Jurkat, Clone E6-1 (cell line): Measurements from ENCODE around the gene VRK1.

Experiments used
- DNase-seq: peaks from one replicate; pipeline ENCODE4 v3.0.0-alpha.2; 2011; ENCODE audit warnings: low read depth, low spot score
- H3K4me3 ChIP-seq: 2 replicates; pipeline ENCODE4 v1.5.1; 2011; ENCODE audit warnings: mild to moderate bottlenecking, low read length, control low read depth, moderate library complexity

The VRK1 gene

GRCh38 chr14:96783915-96784224 lies 13.3 kb upstream of the VRK1 start:
- DNase-seq = no peak
- no peak overlapping the region for H3K4me3 ChIP-seq

DNA sequence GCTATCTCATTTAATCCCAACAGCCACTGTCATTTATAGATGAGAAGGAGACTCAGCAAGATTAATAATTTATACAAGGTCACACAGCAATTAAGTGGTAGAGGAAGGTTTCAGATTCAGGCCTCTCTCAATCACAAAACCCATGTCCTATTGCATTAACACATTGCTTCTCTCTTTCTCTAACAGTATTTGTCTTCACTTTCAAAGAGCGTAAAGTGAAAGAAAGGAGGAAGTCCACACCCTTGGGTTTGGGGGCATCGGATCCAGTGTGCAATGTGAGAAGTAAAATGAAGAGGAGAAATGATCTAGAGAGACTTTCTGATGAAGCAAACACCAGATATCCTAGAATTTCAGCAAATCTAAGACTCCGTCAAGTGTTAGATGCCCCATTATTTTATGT lies 7.0 kb upstream of the VRK1 start:
- DNase-seq = no peak
- H3K4me3 ChIP-seq = no peak overlapping the region

GRCh38 chr14:96790706-96791105 lies 6.5 kb upstream of the VRK1 start:
- no peak for DNase-seq
- H3K4me3 ChIP-seq = no peak overlapping the region

DNA sequence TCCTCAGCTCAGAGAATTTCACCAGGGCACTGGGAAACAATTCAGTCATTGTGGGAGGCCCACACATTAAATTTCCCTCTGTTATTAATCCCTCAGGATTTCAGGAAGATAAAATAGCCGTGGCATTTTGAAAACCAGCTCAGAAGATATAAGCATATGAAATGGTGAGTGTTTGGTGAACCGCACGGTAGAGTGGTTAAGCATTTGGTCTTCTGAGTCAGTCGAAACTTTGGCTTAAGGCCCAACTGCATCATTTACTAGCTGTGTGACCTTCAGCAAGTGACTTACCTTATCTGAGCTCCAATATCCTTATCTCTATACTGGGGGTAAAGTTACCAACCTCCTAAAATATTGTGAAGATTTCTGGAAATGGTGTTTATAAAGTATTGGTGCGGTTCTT lies 5.2 kb upstream of the VRK1 start:
- DNase-seq = no peak
- no peak overlapping the region for H3K4me3 ChIP-seq

- no peak for DNase-seq
These were observed 4.6 kb upstream of the VRK1 start for GRCh38 chr14:96792591-96792990.

GRCh38 chr14:96793547-96793946 lies 3.6 kb upstream of the VRK1 start:
- DNase-seq = no peak
- no peak overlapping the region for H3K4me3 ChIP-seq

More at GRCh38 chr14:96792591-96792990, 4.6 kb upstream of the VRK1 start:
- H3K4me3 ChIP-seq = no peak overlapping the region

DNA sequence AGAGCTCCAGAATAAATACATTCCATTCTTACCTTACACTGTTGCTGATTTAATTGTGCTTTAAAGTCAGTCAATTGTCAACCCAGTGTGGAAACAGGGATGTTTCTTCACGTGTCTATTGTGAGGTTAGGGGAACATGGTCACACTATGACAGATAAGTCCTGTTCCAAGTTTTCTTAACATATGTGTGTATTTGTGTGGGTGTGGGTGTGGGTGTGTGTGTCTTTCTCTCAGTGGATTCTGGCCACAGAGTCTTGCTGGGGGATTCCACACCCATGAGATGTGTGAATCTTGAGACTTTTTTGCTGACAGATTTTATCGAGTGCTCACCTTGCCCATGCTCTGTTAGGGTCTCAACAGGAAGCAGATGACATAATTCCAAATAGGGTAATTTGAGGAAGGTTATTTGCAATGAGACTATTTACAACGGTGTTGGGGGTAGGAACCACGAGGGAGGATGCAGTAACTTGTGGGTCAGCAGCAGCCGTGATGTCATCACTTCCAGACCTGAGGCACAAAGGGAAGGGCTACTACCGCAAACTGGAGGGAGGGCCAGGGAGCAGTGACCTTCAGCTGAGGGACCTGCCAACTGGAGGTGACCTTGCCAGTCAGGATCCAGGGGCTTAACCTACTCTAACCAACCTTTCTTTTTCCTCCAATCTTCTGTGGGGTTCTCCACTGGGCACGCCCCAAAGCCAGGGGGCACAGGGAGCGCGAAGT lies 1.9 kb upstream of the VRK1 start:
- no peak for DNase-seq
- no peak overlapping the region for H3K4me3 ChIP-seq

DNA sequence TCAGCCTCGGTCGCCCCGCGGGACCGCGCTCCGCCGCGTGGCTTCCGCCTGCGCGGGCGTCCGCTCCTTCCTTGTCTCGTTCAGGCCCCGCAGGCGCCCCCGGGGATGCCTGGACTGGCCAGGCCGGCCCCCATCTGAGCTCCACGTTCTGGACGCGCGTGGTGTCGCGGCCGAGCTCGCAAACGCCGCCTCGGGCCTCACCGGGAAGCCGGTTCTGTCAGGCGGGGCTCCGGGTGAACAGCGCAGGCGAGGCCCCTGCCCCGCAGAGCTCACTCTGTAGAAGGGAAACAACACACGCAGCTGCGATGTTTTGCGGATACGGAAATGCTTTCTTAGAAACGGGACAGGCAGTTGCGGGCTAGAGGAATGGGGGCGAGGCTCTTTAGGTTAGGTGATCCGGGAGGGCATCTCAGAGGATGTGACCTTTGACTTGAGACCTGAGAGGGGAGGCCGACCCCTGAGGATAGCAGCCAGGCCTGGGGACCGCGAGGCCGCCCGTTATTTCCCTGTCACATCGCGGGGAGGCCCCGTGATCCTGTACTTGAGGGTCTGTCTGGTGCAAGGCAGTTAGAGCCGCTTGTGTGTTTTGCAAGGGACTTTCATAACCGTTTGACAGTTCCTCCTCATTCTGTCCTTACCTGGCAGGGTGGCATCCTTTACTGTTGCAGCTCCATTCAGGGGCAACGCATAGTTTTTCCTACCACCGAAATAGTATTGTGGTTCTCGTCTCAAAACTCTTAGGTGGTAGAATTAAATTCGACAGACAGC lies 584 bp downstream of the VRK1 start:
- DNase-seq = peak; percentile 39

DNA sequence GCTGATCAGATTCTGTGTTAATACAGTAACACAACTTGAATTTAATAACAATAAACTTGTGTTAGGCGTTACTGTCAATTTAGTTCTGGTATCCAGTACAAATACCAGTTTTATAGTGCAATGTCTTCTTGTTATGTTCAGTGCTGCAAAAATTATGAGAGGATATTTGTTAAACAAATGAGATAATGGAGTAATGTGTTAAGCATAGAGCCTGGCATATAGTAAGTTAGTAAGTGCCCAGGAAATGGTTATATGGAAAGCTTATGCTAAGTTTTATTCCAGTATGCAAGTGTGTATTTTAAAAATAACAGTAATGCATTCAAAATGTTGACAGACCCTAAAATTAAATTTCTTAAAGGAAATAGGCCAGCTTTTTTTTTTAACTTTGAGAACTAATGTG lies 1.8 kb downstream of the VRK1 start:
- no peak overlapping the region for H3K4me3 ChIP-seq
- no peak for DNase-seq

More for the DNA sequence above, 584 bp downstream of the VRK1 start:
- H3K4me3 ChIP-seq = peak overlapping the region; percentile 72

GRCh38 chr14:96799489-96800054 lies 2.4 kb downstream of the VRK1 start:
- DNase-seq = no peak
- H3K4me3 ChIP-seq = no peak overlapping the region

- no peak overlapping the region for H3K4me3 ChIP-seq
- no peak for DNase-seq
These were observed 4.7 kb downstream of the VRK1 start for GRCh38 chr14:96801931-96802330.

GRCh38 chr14:96802963-96803362 lies 5.8 kb downstream of the VRK1 start:
- DNase-seq = no peak
- no peak overlapping the region for H3K4me3 ChIP-seq

GRCh38 chr14:96803958-96804357 lies 6.8 kb downstream of the VRK1 start:
- no peak for DNase-seq

DNA sequence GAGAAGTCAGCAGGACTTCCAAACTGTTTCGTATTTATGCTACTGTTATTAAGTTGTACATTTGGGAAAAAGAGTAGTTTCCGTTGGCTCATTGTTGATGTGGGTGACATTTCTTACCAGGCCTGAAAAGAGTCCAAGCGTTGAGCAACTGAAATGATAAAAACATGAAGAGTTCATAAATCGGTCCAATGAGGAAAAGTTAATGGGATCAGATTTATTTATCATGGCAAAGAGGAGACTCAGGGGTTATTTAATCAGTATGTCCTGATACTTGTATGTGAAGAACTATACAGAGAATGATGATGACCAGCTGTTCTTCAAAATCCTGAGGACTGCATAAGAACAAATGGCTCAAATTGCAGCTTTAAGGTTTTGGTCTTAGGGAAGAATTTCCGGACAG lies 7.7 kb downstream of the VRK1 start:
- no peak overlapping the region for H3K4me3 ChIP-seq
- no peak for DNase-seq

More at GRCh38 chr14:96803958-96804357, 6.8 kb downstream of the VRK1 start:
- no peak overlapping the region for H3K4me3 ChIP-seq

DNA sequence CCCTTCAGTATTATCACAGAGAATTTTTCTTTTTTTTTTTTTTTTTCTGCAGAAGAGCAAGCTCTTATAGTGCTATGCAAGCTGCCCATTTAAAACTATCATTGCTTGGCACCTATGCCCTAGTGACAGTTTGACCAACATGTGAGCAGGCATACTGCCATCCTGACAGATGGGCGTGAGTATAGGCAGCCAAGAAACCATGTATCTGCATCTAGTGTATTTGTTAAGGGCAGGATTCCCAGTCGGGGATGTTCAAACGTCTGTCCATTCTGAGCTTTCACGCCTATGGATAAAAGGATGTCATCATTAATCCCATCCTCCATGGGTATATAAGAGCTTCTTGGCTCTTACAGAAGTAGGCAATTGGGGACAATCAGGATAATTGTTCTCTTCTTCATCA lies 8.8 kb downstream of the VRK1 start:
- DNase-seq = no peak
- no peak overlapping the region for H3K4me3 ChIP-seq

DNA sequence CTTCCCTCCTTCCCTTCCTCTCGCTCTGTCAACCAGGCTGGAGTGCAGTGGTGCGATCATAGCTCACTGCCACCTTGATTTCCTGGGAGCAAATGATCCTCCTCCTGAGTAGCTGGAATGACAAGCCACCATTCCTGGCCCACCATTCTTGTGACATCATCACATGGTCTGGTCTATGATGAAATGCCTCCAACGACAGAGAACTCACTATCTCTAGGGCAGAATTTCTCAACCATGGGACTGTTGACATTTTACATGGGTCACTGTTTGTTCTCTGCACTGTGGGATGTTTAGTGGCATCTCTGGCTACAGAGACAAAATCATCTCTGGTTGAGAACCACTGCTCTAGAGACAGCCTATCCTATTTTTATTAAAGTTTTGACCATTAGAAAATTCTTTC lies 9.7 kb downstream of the VRK1 start:
- no peak for DNase-seq
- H3K4me3 ChIP-seq = no peak overlapping the region

- no peak overlapping the region for H3K4me3 ChIP-seq
These were observed 11.6 kb downstream of the VRK1 start for GRCh38 chr14:96808619-96809406.

GRCh38 chr14:96811265-96811664 lies 14.1 kb downstream of the VRK1 start:
- DNase-seq = no peak
- H3K4me3 ChIP-seq = no peak overlapping the region

More at GRCh38 chr14:96808619-96809406, 11.6 kb downstream of the VRK1 start:
- no peak for DNase-seq

- no peak overlapping the region for H3K4me3 ChIP-seq
- no peak for DNase-seq
These were observed 14.9 kb downstream of the VRK1 start for GRCh38 chr14:96811985-96812667.
